H1 (cell line): Measurements from ENCODE around the gene ALG3. TPM values are rescaled to one million over a fixed set of nuclear protein-coding genes. Genes with fewer than 3 reads are reported as not detected.

Experiments
- CTCF ChIA-PET: fragments of 300-600 bp; sonication (Branson Sonifier 250); formaldehyde crosslinking; loops from one replicate; lab custom pipeline; 2021; ENCODE audit not compliant: partially characterized antibody; lab: Charles Lee
- POLR2A ChIA-PET: fragments of 300-600 bp; sonication (Branson Sonifier 250); formaldehyde crosslinking; loops from one replicate; lab custom pipeline; 2021; ENCODE audit warnings: inconsistent platforms; ENCODE audit not compliant: partially characterized antibody; lab: Charles Lee
- DNase-seq, 2 experiments: peaks; one replicate each; pipeline versions ENCODE4 v3.0.0 to v3.0.0-alpha.2; 2010 to 2022; ENCODE audit warnings: low spot score in 2 of 2, low read depth in 1 of 2, mixed read lengths in 1 of 2
- FAIRE-seq: peaks from 2 replicates; lab custom pipeline; 2011; peaks lifted over from hg19 to GRCh38; lab: Jason Lieb, UNC
- H2AFZ ChIP-seq: 2 replicates; pipeline ENCODE4 v1.8.1; 2012; ENCODE audit warnings: low read length, inconsistent platforms
- H2AK5ac ChIP-seq: 2 replicates; pipeline ENCODE4 v1.6.1; 2013; ENCODE audit warnings: low read depth, low read length
- H2BK120ac ChIP-seq: replicated peaks from 2 replicates; pipeline ENCODE3; 2013; ENCODE audit warnings: low read depth, low read length, inconsistent platforms
- H2BK12ac ChIP-seq: 2 replicates; pipeline ENCODE4 v1.6.1; 2013; ENCODE audit warnings: low read depth, low read length
- H2BK15ac ChIP-seq: 2 replicates; pipeline ENCODE4 v1.6.1; 2013; ENCODE audit warnings: low read length
- H2BK20ac ChIP-seq: 2 replicates; pipeline ENCODE4 v1.6.1; 2013; ENCODE audit warnings: low read length
- H2BK5ac ChIP-seq: 2 replicates; pipeline ENCODE4 v1.6.1; 2013; ENCODE audit warnings: low read depth, low read length
- H3K14ac ChIP-seq: 2 replicates; pipeline ENCODE4 v1.6.1; 2013; ENCODE audit warnings: inconsistent platforms; ENCODE audit not compliant: insufficient read length
- H3K18ac ChIP-seq: 2 replicates; pipeline ENCODE4 v1.6.1; 2013; ENCODE audit warnings: low read length; ENCODE audit errors: extremely low read depth
- H3K23ac ChIP-seq: 2 replicates; pipeline ENCODE4 v1.6.1; 2013; ENCODE audit warnings: inconsistent platforms; ENCODE audit not compliant: insufficient read length
- H3K23me2 ChIP-seq: 2 replicates; pipeline ENCODE4 v1.6.1; 2013; ENCODE audit warnings: low read depth, low read length
- H3K27ac ChIP-seq: 2 replicates; pipeline ENCODE4 v1.6.1; 2011; ENCODE audit warnings: low read depth, low read length, inconsistent platforms
- H3K27me3 ChIP-seq, 4 experiments: replicated peaks in 1 of 4; 1 replicate in 1 of 4; 2 replicates in 3 of 4; pipeline versions ENCODE4 v1.6.1 to v1.8.1; 2011 to 2013; ENCODE audit warnings: low read length in 3 of 4, mild to moderate bottlenecking in 3 of 4, inconsistent platforms in 2 of 4, mixed read lengths in 2 of 4, moderate library complexity in 1 of 4; ENCODE audit not compliant: control insufficient read depth in 3 of 4, insufficient read depth in 3 of 4; ENCODE audit errors: extremely low read depth in 1 of 4
- H3K36me3 ChIP-seq, 4 experiments: 2 replicates each; pipeline versions ENCODE4 v1.6.1 to v1.8.1; 2011 to 2013; ENCODE audit warnings: mild to moderate bottlenecking in 4 of 4, low read length in 3 of 4, moderate library complexity in 2 of 4, control low read depth in 1 of 4, inconsistent platforms in 1 of 4; ENCODE audit not compliant: insufficient read depth in 4 of 4, control insufficient read depth in 2 of 4
- H3K4ac ChIP-seq: replicated peaks from 2 replicates; pipeline ENCODE3; 2013; ENCODE audit warnings: low read length, low read depth, mixed read lengths, inconsistent platforms; ENCODE audit not compliant: insufficient read length
- H3K4me1 ChIP-seq, 4 experiments: replicated peaks in 1 of 4; 1 replicate in 1 of 4; 2 replicates in 3 of 4; pipeline versions ENCODE4 v1.6.1 to v1.8.1; 2011 to 2013; ENCODE audit warnings: low read length in 3 of 4, inconsistent platforms in 2 of 4, mixed read lengths in 1 of 4; ENCODE audit not compliant: insufficient read depth in 4 of 4, control insufficient read depth in 3 of 4
- H3K4me2 ChIP-seq, 2 experiments: 2 replicates each; pipeline versions ENCODE4 v1.6.1 to v1.8.1; 2011 to 2013; ENCODE audit warnings: low read depth in 2 of 2, low read length in 2 of 2, control low read depth in 1 of 2, inconsistent platforms in 1 of 2, mild to moderate bottlenecking in 1 of 2; ENCODE audit not compliant: insufficient read depth in 1 of 2
- H3K4me3 ChIP-seq, 4 experiments: fragments of 200-600, 300-600 bp in 1 of 4; sonication (generic), shearing (Covaris generic), sonication (Bioruptor Twin) in 1 of 4; 2 replicates each; pipeline versions ENCODE4 v1.5.1 to v1.8.1; 2011 to 2016; ENCODE audit warnings: low read length in 4 of 4, low read depth in 3 of 4, control low read depth in 2 of 4, inconsistent platforms in 2 of 4, mild to moderate bottlenecking in 2 of 4, mixed read lengths in 1 of 4, moderate library complexity in 1 of 4; ENCODE audit not compliant: insufficient read depth in 2 of 4; ENCODE audit errors: extremely low read depth in 1 of 4
- H3K56ac ChIP-seq: replicated peaks from 2 replicates; pipeline ENCODE3; 2013; ENCODE audit warnings: low read depth, mild to moderate bottlenecking, mixed read lengths, low read length, inconsistent platforms; ENCODE audit not compliant: insufficient read length
- H3K79me1 ChIP-seq: 2 replicates; pipeline ENCODE4 v1.6.1; 2013; ENCODE audit warnings: low read depth, low read length, control low read depth
- H3K79me2 ChIP-seq, 2 experiments: 2 replicates each; pipeline versions ENCODE4 v1.6.1 to v1.8.1; 2012 to 2013; ENCODE audit warnings: low read length in 2 of 2, mild to moderate bottlenecking in 2 of 2, inconsistent platforms in 1 of 2; ENCODE audit not compliant: insufficient read depth in 2 of 2, control insufficient read depth in 1 of 2
- H3K9ac ChIP-seq, 4 experiments: replicated peaks in 1 of 4; 1 replicate in 1 of 4; 2 replicates in 3 of 4; pipeline versions ENCODE4 v1.6.1 to v1.8.1; 2011 to 2013; ENCODE audit warnings: low read depth in 3 of 4, low read length in 3 of 4, control low read depth in 2 of 4, mild to moderate bottlenecking in 2 of 4, moderate library complexity in 2 of 4, inconsistent platforms in 1 of 4; ENCODE audit errors: extremely low read depth in 1 of 4
- H3K9me3 ChIP-seq, 2 experiments: 2 replicates each; pipeline versions ENCODE4 v1.6.1 to v1.8.1; 2012 to 2013; ENCODE audit warnings: mild to moderate bottlenecking in 2 of 2, moderate library complexity in 2 of 2, control low read depth in 1 of 2, inconsistent platforms in 1 of 2, low read depth in 1 of 2, low read length in 1 of 2, mixed read lengths in 1 of 2; ENCODE audit not compliant: insufficient read depth in 2 of 2
- H4K20me1 ChIP-seq, 2 experiments: replicated peaks in 1 of 2; 2 replicates each; pipeline versions ENCODE3 to v1.8.1; 2011 to 2013; ENCODE audit warnings: inconsistent platforms in 2 of 2, low read length in 2 of 2, mild to moderate bottlenecking in 1 of 2; ENCODE audit not compliant: insufficient read depth in 2 of 2, control insufficient read depth in 1 of 2
- H4K5ac ChIP-seq: 2 replicates; pipeline ENCODE4 v1.6.1; 2013; ENCODE audit warnings: low read length, low read depth, mixed read lengths, inconsistent platforms; ENCODE audit not compliant: insufficient read length
- H4K8ac ChIP-seq: 2 replicates; pipeline ENCODE4 v1.8.0; 2013; ENCODE audit warnings: mild to moderate bottlenecking, moderate library complexity, low read length, inconsistent platforms; ENCODE audit not compliant: insufficient read depth; ENCODE audit errors: extremely low read depth
- H4K91ac ChIP-seq: replicated peaks from 2 replicates; pipeline ENCODE3; 2013; ENCODE audit warnings: low read length, mixed read lengths, inconsistent platforms; ENCODE audit not compliant: insufficient read length
- ASH2L ChIP-seq: fragments of 200-600, 300-600 bp; sonication (generic); IDR thresholded peaks from one replicate; pipeline ENCODE4 v1.7.1; 2017; ENCODE audit warnings: low read length
- BCL11A ChIP-seq, 2 experiments: IDR thresholded peaks; one replicate each; pipeline ENCODE4 v1.6.1; 2011; ENCODE audit warnings: low read depth in 2 of 2, low read length in 2 of 2, mild to moderate bottlenecking in 2 of 2
- FOSL1 ChIP-seq: IDR thresholded peaks from 2 replicates; pipeline ENCODE4 v1.6.1; 2011; ENCODE audit warnings: mild to moderate bottlenecking, low read depth, low read length, moderate library complexity; ENCODE audit not compliant: insufficient read depth
- JUN ChIP-seq: IDR thresholded peaks from 2 replicates; pipeline ENCODE4 v1.6.1; 2011; ENCODE audit warnings: low read depth, mild to moderate bottlenecking, improper control_type of control experiment, low read length
- NANOG ChIP-seq: IDR thresholded peaks from 2 replicates; pipeline ENCODE4 v1.6.1; 2011; ENCODE audit warnings: low read length, low read depth, mild to moderate bottlenecking, inconsistent platforms; ENCODE audit not compliant: insufficient read depth, poor library complexity, severe bottlenecking
- NRF1 ChIP-seq: IDR thresholded peaks from 2 replicates; pipeline ENCODE4 v1.6.1; 2011; ENCODE audit warnings: mild to moderate bottlenecking, low read depth, low read length, improper control_type of control experiment
- SIX5 ChIP-seq: IDR thresholded peaks from 2 replicates; pipeline ENCODE4 v1.6.1; 2011; ENCODE audit warnings: mild to moderate bottlenecking, low read depth, low read length
- WGBS, 2 experiments: shearing (Covaris generic) in 1 of 2; methylation state at CpG; one replicate each; pipeline versions ENCODE4 v1.1.6 to v1.1.7; 2013 to 2015; ENCODE audit warnings: low lambda C conversion rate in 2 of 2, mixed read lengths in 2 of 2, inconsistent platforms in 1 of 2, low coverage in 1 of 2, missing lambda C conversion rate in 1 of 2; ENCODE audit not compliant: insufficient replicate concordance in 2 of 2, insufficient coverage in 1 of 2, insufficient read length in 1 of 2; ENCODE audit errors: extremely low coverage in 1 of 2, missing lambda C conversion rate in 1 of 2; 5-methylcytosine and 5-hydroxymethylcytosine counted together
- polyA plus RNA-seq, 7 experiments: library from polyadenylated mRNA; depleted of rRNA in 3 of 7; stranded (reverse) in 5 of 7; unstranded in 2 of 7; fragments of >200 nt in 5 of 7; fragments of 200-250 nt in 2 of 7; gene quantifications; 1 replicate in 5 of 7; 2 replicates in 1 of 7; 4 replicates in 1 of 7; pipeline versions ENCODE4 v1.2.1 to v1.2.3, GENCODE V29; 2011 to 2013; ENCODE audit warnings: missing spikeins in 2 of 7, mixed read lengths in 2 of 7
- total RNA-seq: library from RNA; stranded (reverse); fragmentation: NEBNext Ultra II Directional; extraction: Animal tissue kit (Norgen Biotek cat#: 25700); gene quantifications from 2 replicates; pipeline ENCODE4 v1.2.1, GENCODE V29; 2021

The ALG3 gene
- total and polyA plus RNA-seq, 2 of the 8 experiments (the other 6 are each of a cell fraction or from before 2014, with no cell fraction given) = 54.6 to 148 TPM

GRCh38 chr3:184272269-184272668 lies 23.5 kb upstream of the ALG3 start:
- H3K79me2 ChIP-seq = no peaks in the 10 kb centered on the region
- FAIRE-seq (no peak), DNase-seq (no peak)
- no peak overlapping the region for H2BK12ac ChIP-seq
- H3K4ac ChIP-seq = no peak overlapping the region
- no peaks in the 10 kb centered on the region; the same call in 1 of the 2 replicates for H3K79me1 ChIP-seq
- no peak overlapping the region for H3K23ac ChIP-seq
- peaks cover 0 to 3% of the 10 kb centered on the region in 2 experiments; a peak in 1 of 4 replicates for H3K9me3 ChIP-seq
- H2AK5ac ChIP-seq = no peak overlapping the region
- H2BK15ac ChIP-seq = no peak overlapping the region
- POLR2A ChIA-PET = interaction anchor here (0.6 to 1.2 kb wide), 3 partner anchors 12 to 159 kb away, joined by 3 to 4 read pairs (median 3); no protein-coding TSS in a partner anchor
- no peak overlapping the region for H3K18ac ChIP-seq
- no peak overlapping the region for H3K4me3 ChIP-seq
- TF ChIP-seq BCL11A (IDR thresholded peaks at IDR 0.05; ENCODE audit: low read depth in 2 of 2, low read length in 2 of 2) (no peak), NANOG (no peak), FOSL1 (no peak), NRF1 (no peak), JUN (no peak), SIX5 (no peak), ASH2L (no peak)
- H3K36me3 ChIP-seq = no peaks in the 10 kb centered on the region
- H3K4me2 ChIP-seq = no peak overlapping the region
- no peak overlapping the region for H2AFZ ChIP-seq
- H4K20me1 ChIP-seq = peaks cover 0 to 5% of the 10 kb centered on the region in 2 experiments
- H4K8ac ChIP-seq = no peak overlapping the region
- no peak overlapping the region for H4K5ac ChIP-seq
- H3K4me1 ChIP-seq = peaks cover 0 to 7% (median 3%) of the 10 kb centered on the region in 4 experiments; a peak in 5 of 7 replicates
- no peak overlapping the region for H3K56ac ChIP-seq
- no peak overlapping the region for H2BK5ac ChIP-seq
- CTCF ChIA-PET = interaction anchor here (0.9 to 1.2 kb wide), 2 partner anchors 45 to 375 kb away, joined by 3 read pairs; no protein-coding TSS in a partner anchor
- peaks cover 9% of the 10 kb centered on the region for H3K23me2 ChIP-seq
- no peak overlapping the region for H2BK120ac ChIP-seq
- H4K91ac ChIP-seq = no peak overlapping the region
- H2BK20ac ChIP-seq = no peak overlapping the region
- H3K14ac ChIP-seq = no peak overlapping the region
- no peak overlapping the region for H3K27ac ChIP-seq
- H3K27me3 ChIP-seq = peaks cover 8 to 25% (median 23%) of the 10 kb centered on the region in 4 experiments
- H3K9ac ChIP-seq = no peak overlapping the region
- WGBS, 2 experiments = no CpG with 5 or more reads among the region's 1 CpG
